ENCODE measurements around the gene NDUFS7.
"Not testable (repeated sequence)": the region's sequence is repeated elsewhere in the genome, so short reads cannot be mapped to it uniquely, and the experiment has no call there.

The NDUFS7 gene

DNA sequence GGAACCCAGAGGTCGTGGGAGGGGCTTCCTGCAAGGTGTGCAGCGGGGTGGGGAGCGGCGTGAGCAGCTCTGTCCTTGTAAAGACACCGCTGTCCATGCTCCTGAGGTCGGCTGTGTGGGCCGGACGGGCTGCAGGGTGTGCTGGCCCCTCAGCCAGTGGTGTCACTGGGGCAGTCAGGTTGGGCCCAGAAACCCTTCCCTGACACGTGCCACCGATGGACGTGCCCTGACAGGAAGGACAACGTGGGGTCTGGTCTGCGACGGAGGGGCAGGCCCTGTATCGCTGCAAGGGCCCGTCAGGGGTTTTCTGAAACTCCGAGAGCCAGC, 50.3 kb downstream of the NDUFS7 start:
- DNase-seq, result no peak

DNA sequence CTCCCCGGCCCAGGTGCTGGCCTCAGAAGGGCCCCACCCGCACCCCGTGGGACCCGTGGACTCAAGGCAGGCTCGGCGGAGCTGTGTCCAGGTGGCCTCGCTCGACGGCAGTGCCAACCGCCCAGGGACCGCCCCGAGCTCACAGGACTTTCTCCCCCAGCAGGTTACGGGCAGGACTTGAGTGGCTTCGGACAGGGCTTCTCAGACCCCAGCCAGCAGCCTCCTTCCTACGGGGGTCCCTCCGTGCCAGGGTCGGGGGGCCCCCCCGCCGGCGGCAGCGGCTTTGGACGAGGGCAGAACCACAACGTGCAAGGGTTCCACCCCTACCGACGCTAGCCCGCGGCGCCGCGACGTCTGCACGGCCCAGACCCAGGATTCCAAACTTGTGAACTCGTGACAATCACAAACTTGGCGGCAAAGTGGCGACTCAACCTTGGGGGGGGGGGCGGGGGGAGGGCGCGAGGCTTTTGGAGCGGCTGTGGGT, 50.9 kb downstream of the NDUFS7 start:
- no peak for DNase-seq

- DNase-seq, result no peak
Measured at GRCh38 chr19:1435378-1435989, 51.8 kb downstream of the NDUFS7 start.

GRCh38 chr19:1437609-1438008, 53.9 kb downstream of the NDUFS7 start:
- DNase-seq, result no peak

GRCh38 chr19:1438035-1438932, 54.6 kb downstream of the NDUFS7 start, which contains the start of gene RPS15:
Gene RPS15 (plus strand): TSS chr19:1438396. CDS start chr19:1438426, 30 bp downstream.
- DNase-seq, result peak; percentile 92

GRCh38 chr19:1438933-1439354, 55.2 kb downstream of the NDUFS7 start:
- DNase-seq, result no peak

- DNase-seq, result not testable (repeated sequence)
Measured at GRCh38 chr19:1439525-1440417, 56.1 kb downstream of the NDUFS7 start.

- no peak for DNase-seq
Measured at GRCh38 chr19:1440418-1440801, 56.7 kb downstream of the NDUFS7 start.

GRCh38 chr19:1441022-1441426, 57.3 kb downstream of the NDUFS7 start:
- DNase-seq, result no peak

- no peak for DNase-seq
Measured at GRCh38 chr19:1441677-1442438, 58.2 kb downstream of the NDUFS7 start.
